Smooth muscle cell (in vitro differentiated cells): ENCODE data around the gene FAM124A. TPM values are rescaled to one million over a fixed set of nuclear protein-coding genes. Genes with fewer than 3 reads are reported as not detected.

ENCODE experiments used
- DNase-seq: peaks from one replicate; lab custom pipeline; 2025; ENCODE audit not compliant: unreplicated experiment; lab: John Stamatoyannopoulos, UW
- H2AFZ ChIP-seq: fragments of 200-600 bp; sonication (generic); 2 replicates; pipeline ENCODE4 v1.6.0; 2016; ENCODE audit warnings: antibody characterized with exemption, low read depth, mild to moderate bottlenecking
- H3F3A ChIP-seq: fragments of 200-600 bp; sonication (generic); 2 replicates; pipeline ENCODE4 v1.6.0; 2017; ENCODE audit warnings: antibody characterized with exemption, low read depth
- H3K27ac ChIP-seq: fragments of 200-600 bp; sonication (generic); 2 replicates; pipeline ENCODE4 v1.5.1; 2016; ENCODE audit warnings: low read depth, mild to moderate bottlenecking
- H3K27me3 ChIP-seq: fragments of 200-600 bp; sonication (generic); 2 replicates; pipeline ENCODE4 v1.6.1; 2016; ENCODE audit warnings: low read depth, mild to moderate bottlenecking
- H3K36me3 ChIP-seq: fragments of 200-600 bp; sonication (generic); 2 replicates; pipeline ENCODE4 v1.5.1; 2016; ENCODE audit warnings: low read depth
- H3K4me1 ChIP-seq: fragments of 200-600 bp; sonication (generic); 2 replicates; pipeline ENCODE4 v1.5.1; 2016; ENCODE audit warnings: low read depth
- H3K4me2 ChIP-seq: fragments of 200-600 bp; sonication (generic); 2 replicates; pipeline ENCODE4 v1.6.0; 2016; ENCODE audit warnings: mild to moderate bottlenecking
- H3K4me3 ChIP-seq: fragments of 200-600 bp; sonication (generic); 2 replicates; pipeline ENCODE4 v1.5.1; 2016; ENCODE audit warnings: mild to moderate bottlenecking
- H3K79me2 ChIP-seq: fragments of 200-600 bp; sonication (generic); 2 replicates; pipeline ENCODE4 v1.6.0; 2016; ENCODE audit warnings: low read depth, mild to moderate bottlenecking
- H3K9ac ChIP-seq: fragments of 200-600 bp; sonication (generic); 2 replicates; pipeline ENCODE4 v1.6.0; 2016; ENCODE audit warnings: low read depth
- H3K9me3 ChIP-seq: fragments of 200-600 bp; sonication (generic); replicated peaks from 2 replicates; pipeline ENCODE4 v1.5.1; 2016; ENCODE audit warnings: low read depth
- H4K20me1 ChIP-seq: fragments of 200-600 bp; sonication (generic); 2 replicates; pipeline ENCODE4 v1.6.0; 2016; ENCODE audit warnings: low read depth
- CTCF ChIP-seq: fragments of 200-600 bp; sonication (generic); IDR thresholded peaks from 2 replicates; pipeline ENCODE4 v1.5.1; 2017; ENCODE audit warnings: borderline replicate concordance, mild to moderate bottlenecking, antibody characterized with exemption; ENCODE audit not compliant: insufficient read depth, poor library complexity, severe bottlenecking
- WGBS: methylation state at CpG from one replicate; pipeline ENCODE4 v1.1.7; 2016; ENCODE audit warnings: low lambda C conversion rate; 5-methylcytosine and 5-hydroxymethylcytosine counted together
- polyA plus RNA-seq: library from polyadenylated mRNA; unstranded; fragments of >200 nt; fragmentation: Nextera tagmentation; extraction: Ambion mirVana; gene quantifications from 2 replicates; pipeline ENCODE4 v1.2.1, GENCODE V29; 2016
- total RNA-seq: library from RNA; depleted of rRNA; stranded (reverse); fragments of >200 nt; gene quantifications from 2 replicates; pipeline ENCODE4 v1.2.3, GENCODE V29; 2014

FAM124A gene
- total and polyA plus RNA-seq, 2 experiments from 2014 or later, result 0.06 TPM; not detected in 1

GRCh38 chr13:51194942-51195341 lies 27.3 kb upstream of the FAM124A start:
- Histone ChIP-seq H3K9me3 (no peaks in the 10 kb centered on the region), H3K9ac (no peak overlapping the region), H3K4me1 (no peaks in the 10 kb centered on the region), H4K20me1 (no peaks in the 10 kb centered on the region), H2AFZ (no peak overlapping the region), H3K27ac (no peak overlapping the region), H3K27me3 (peaks cover 3% of the 10 kb centered on the region), H3K4me2 (no peak overlapping the region), H3F3A (no peaks in the 10 kb centered on the region), H3K36me3 (no peaks in the 10 kb centered on the region), H3K79me2 (no peaks in the 10 kb centered on the region), H3K4me3 (no peak overlapping the region)
- TF ChIP-seq CTCF, result no peak
- 89% methylated on average over 8 of the region's 8 CpGs for WGBS
- DNase-seq, result no peak

GRCh38 chr13:51201886-51202285 lies 20.3 kb upstream of the FAM124A start:
- Histone ChIP-seq H3K36me3 (no peaks in the 10 kb centered on the region), H3K4me3 (no peak overlapping the region), H3K79me2 (no peaks in the 10 kb centered on the region), H3K4me2 (no peak overlapping the region), H2AFZ (no peak overlapping the region), H3F3A (no peaks in the 10 kb centered on the region), H3K9ac (no peak overlapping the region), H4K20me1 (no peaks in the 10 kb centered on the region), H3K4me1 (no peaks in the 10 kb centered on the region), H3K27me3 (peaks cover 17% of the 10 kb centered on the region), H3K9me3 (no peaks in the 10 kb centered on the region), H3K27ac (no peak overlapping the region)
- no peak for TF ChIP-seq CTCF
- no peak for DNase-seq
- WGBS, result 94% methylated on average over 2 of the region's 2 CpGs

GRCh38 chr13:51202477-51203046 lies 19.6 kb upstream of the FAM124A start:
- Histone ChIP-seq H3K4me3 (no peak overlapping the region), H3K4me1 (no peaks in the 10 kb centered on the region), H3K9ac (no peak overlapping the region), H3K27ac (no peak overlapping the region), H3K9me3 (no peaks in the 10 kb centered on the region), H3K79me2 (no peaks in the 10 kb centered on the region), H4K20me1 (no peaks in the 10 kb centered on the region), H2AFZ (no peak overlapping the region), H3K27me3 (peaks cover 21% of the 10 kb centered on the region), H3K4me2 (no peak overlapping the region), H3K36me3 (no peaks in the 10 kb centered on the region), H3F3A (no peaks in the 10 kb centered on the region)
- no peak for TF ChIP-seq CTCF
- DNase-seq, result no peak
- 93% methylated on average over 2 of the region's 2 CpGs for WGBS

GRCh38 chr13:51206584-51206983 lies 15.6 kb upstream of the FAM124A start:
- Histone ChIP-seq H3K27me3 (peaks cover 40% of the 10 kb centered on the region), H4K20me1 (no peaks in the 10 kb centered on the region)

More at GRCh38 chr13:51206584-51206983, 15.6 kb upstream of the FAM124A start:
- DNase-seq, result no peak
- WGBS, result 95% methylated on average over 3 of the region's 3 CpGs
- no peak for TF ChIP-seq CTCF
- H3K27ac ChIP-seq, result no peak overlapping the region
- no peak overlapping the region for H2AFZ ChIP-seq
- H3K4me3 ChIP-seq, result no peak overlapping the region
- H3K79me2 ChIP-seq, result no peaks in the 10 kb centered on the region
- no peaks in the 10 kb centered on the region for H3K9me3 ChIP-seq
- no peaks in the 10 kb centered on the region for H3F3A ChIP-seq
- H3K4me2 ChIP-seq, result no peak overlapping the region
- no peak overlapping the region for H3K9ac ChIP-seq
- no peaks in the 10 kb centered on the region for H3K4me1 ChIP-seq
- no peaks in the 10 kb centered on the region for H3K36me3 ChIP-seq
